ENCODE data around the gene PAPOLB. TPM values are rescaled to one million over a fixed set of nuclear protein-coding genes. Genes with fewer than 3 reads are reported as not detected.

The PAPOLB gene
- total and polyA plus RNA-seq, 8 donors: 0.37 TPM; not detected in 7

GRCh38 chr7:4873071-4873944 lies 11.5 kb upstream of the PAPOLB start:
- Histone ChIP-seq H3K9me3 (peaks cover 0 to 7% (median 4%) of the 10 kb centered on the region in 4 donors), H3K36me3 (peaks cover 0 to 22% (median 7%) of the 10 kb centered on the region in 4 donors), H3K4me3 (no peak overlapping the region), H3K27ac (no peak overlapping the region), H3K27me3 (peaks cover 0 to 14% (median 0%) of the 10 kb centered on the region in 3 donors), H3K4me1 (no peaks in the 10 kb centered on the region)
- no peak for DNase-seq
- intact Hi-C loops (cut with DNase I; ENCODE audit: low total_unique reads): no loop called here
- WGBS, 5 donors: 83 to 91% (median 85%) methylated on average over 23 to 31 of the region's 31 CpGs
- no peak for TF ChIP-seq POLR2A (IDR thresholded peaks at IDR 0.05)
- TF ChIP-seq POLR2AphosphoS5 (IDR thresholded peaks at IDR 0.05): no peak
- no peak for TF ChIP-seq CTCF (IDR thresholded peaks at IDR 0.05)
- TF ChIP-seq EP300 (IDR thresholded peaks at IDR 0.05): no peak

GRCh38 chr7:4871930-4872675 lies 10.3 kb upstream of the PAPOLB start:
- intact Hi-C loops (cut with DNase I; ENCODE audit: low total_unique reads): no loop called here
- peak in 1 of 2 donors; percentile 68 for DNase-seq
- H3K36me3 ChIP-seq: peaks cover 0 to 11% (median under 1%) of the 10 kb centered on the region in 4 donors
- no peaks in the 10 kb centered on the region for H3K4me1 ChIP-seq
- peaks cover 0 to 14% (median 0%) of the 10 kb centered on the region in 3 donors for H3K27me3 ChIP-seq
- H3K27ac ChIP-seq: no peak overlapping the region
- 57 to 71% (median 69%) methylated on average over 11 to 19 of the region's 19 CpGs for WGBS, 5 donors
- H3K4me3 ChIP-seq: no peak overlapping the region
- peaks cover 0 to 13% (median 8%) of the 10 kb centered on the region in 4 donors for H3K9me3 ChIP-seq
- TF ChIP-seq CTCF (IDR thresholded peaks at IDR 0.05) (no peak), POLR2AphosphoS5 (IDR thresholded peaks at IDR 0.05) (no peak), POLR2A (IDR thresholded peaks at IDR 0.05) (no peak), EP300 (IDR thresholded peaks at IDR 0.05) (no peak)

GRCh38 chr7:4871056-4871680 lies 9.3 kb upstream of the PAPOLB start:
- peaks cover 0 to 14% (median 0%) of the 10 kb centered on the region in 3 donors for H3K27me3 ChIP-seq
- H3K27ac ChIP-seq: no peak overlapping the region
- H3K4me1 ChIP-seq: no peaks in the 10 kb centered on the region
- 68 to 77% (median 68%) methylated on average over 18 to 23 of the region's 23 CpGs for WGBS, 5 donors
- peaks cover 0 to 10% (median 0%) of the 10 kb centered on the region in 4 donors for H3K36me3 ChIP-seq
- TF ChIP-seq POLR2AphosphoS5 (IDR thresholded peaks at IDR 0.05): no peak
- TF ChIP-seq POLR2A (IDR thresholded peaks at IDR 0.05): no peak
- no peak for TF ChIP-seq EP300 (IDR thresholded peaks at IDR 0.05)
- no peak for TF ChIP-seq CTCF (IDR thresholded peaks at IDR 0.05)
- H3K9me3 ChIP-seq: peaks cover 0 to 13% (median 8%) of the 10 kb centered on the region in 4 donors
- intact Hi-C loops (cut with DNase I; ENCODE audit: low total_unique reads): no loop called here
- DNase-seq: no peak
- no peak overlapping the region for H3K4me3 ChIP-seq

- TF ChIP-seq POLR2A (IDR thresholded peaks at IDR 0.05) (no peak), CTCF (IDR thresholded peaks at IDR 0.05) (no peak), POLR2AphosphoS5 (IDR thresholded peaks at IDR 0.05) (no peak), EP300 (IDR thresholded peaks at IDR 0.05) (no peak)
- intact Hi-C loops (cut with DNase I; ENCODE audit: low total_unique reads): no loop called here
- WGBS, 5 donors: 82 to 92% (median 91%) methylated on average over 5 of the region's 5 CpGs
Measured at GRCh38 chr7:4868493-4868892, 6.7 kb upstream of the PAPOLB start.

More at GRCh38 chr7:4868493-4868892, 6.7 kb upstream of the PAPOLB start:
- Histone ChIP-seq H3K36me3 (no peaks in the 10 kb centered on the region), H3K27me3 (peaks cover 0 to 33% (median 0%) of the 10 kb centered on the region in 3 donors), H3K27ac (no peak overlapping the region), H3K9me3 (peaks cover 0 to 15% (median 9%) of the 10 kb centered on the region in 4 donors), H3K4me1 (no peaks in the 10 kb centered on the region), H3K4me3 (no peak overlapping the region)
- DNase-seq: no peak
